ENCODE data around the gene KIN.

KIN gene

DNA sequence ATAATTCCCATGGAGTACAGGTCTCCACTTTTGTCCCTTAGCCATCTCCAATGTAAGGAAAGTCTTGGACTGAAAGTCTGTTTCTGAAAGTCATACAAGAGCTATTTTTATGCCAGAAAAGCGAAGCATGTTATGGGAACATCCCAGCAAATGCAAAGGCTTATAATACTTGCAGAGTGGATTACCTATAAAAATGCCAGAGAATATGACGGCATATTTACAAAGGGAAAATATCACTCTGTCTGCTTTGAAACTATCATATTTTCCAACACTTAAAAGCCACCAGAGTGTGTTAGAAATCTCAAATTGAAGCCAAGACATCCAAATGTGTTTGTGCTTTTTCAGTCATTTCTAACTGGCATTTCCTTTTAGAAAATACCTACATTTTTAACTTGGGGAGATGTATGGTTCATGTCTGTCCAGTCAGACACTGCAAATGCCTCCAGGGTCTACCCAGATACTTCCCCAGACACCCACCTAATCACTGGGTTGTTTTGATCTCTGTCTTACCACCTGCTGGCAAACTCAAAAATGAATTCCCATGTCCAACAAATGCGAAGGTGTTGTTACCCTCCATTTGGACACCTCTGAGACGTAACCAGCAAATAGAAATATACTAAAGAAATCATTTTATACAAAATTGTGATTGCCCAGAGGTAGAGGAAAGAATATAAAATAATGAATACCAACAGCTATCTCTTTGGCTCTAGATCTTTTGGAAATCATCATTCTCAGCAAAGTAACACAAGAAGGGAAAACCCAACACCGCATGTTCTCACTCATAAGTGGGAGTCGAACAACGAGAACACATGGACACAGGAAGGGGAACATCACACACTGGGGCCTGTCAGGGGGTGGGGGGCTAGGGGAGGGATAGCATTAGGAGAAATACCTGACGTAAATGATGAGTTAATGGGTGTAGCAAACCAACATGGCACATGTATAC, 83.4 kb downstream of the KIN start:
- Histone ChIP-seq H3K4me1 (ENCODE audit: control insufficient read depth, low read depth, low read length) (no peaks in the 10 kb centered on the region), H4K5ac (ENCODE audit: low read length) (no peak overlapping the region), H3K79me2 (ENCODE audit: control insufficient read depth, insufficient read depth, low read length) (no peaks in the 10 kb centered on the region), H3K4me3 (ENCODE audit: low read length) (no peak overlapping the region), H4K8ac (ENCODE audit: low read depth, low read length) (no peak overlapping the region), H3K36me3 (ENCODE audit: control insufficient read depth, insufficient read depth, low read length) (no peaks in the 10 kb centered on the region), H2BK15ac (replicated peaks; ENCODE audit: low read depth) (no peak overlapping the region), H3K4me2 (ENCODE audit: low read length) (no peak overlapping the region), H2BK5ac (ENCODE audit: low read length) (no peak overlapping the region), H3K18ac (ENCODE audit: low read length) (no peak overlapping the region), H3K79me1 (ENCODE audit: low read length) (no peaks in the 10 kb centered on the region), H3K9ac (ENCODE audit: low read length) (no peak overlapping the region), H3K4ac (ENCODE audit: low read depth, low read length) (no peak overlapping the region), H3K56ac (ENCODE audit: low read length) (no peak overlapping the region), H2AK5ac (ENCODE audit: low read length) (no peak overlapping the region), H2BK120ac (ENCODE audit: low read depth, low read length) (no peak overlapping the region), H3K23ac (ENCODE audit: low read length) (no peak overlapping the region), H3K27me3 (ENCODE audit: insufficient read depth, low read length, poor library complexity) (no peaks in the 10 kb centered on the region), H3K27ac (ENCODE audit: low read depth, low read length) (no peak overlapping the region)
- DNase-seq, result no peak
- no CpG with 5 or more reads among the region's 8 CpGs for WGBS (ENCODE audit: extremely low coverage, insufficient coverage, low lambda C conversion rate)

DNA sequence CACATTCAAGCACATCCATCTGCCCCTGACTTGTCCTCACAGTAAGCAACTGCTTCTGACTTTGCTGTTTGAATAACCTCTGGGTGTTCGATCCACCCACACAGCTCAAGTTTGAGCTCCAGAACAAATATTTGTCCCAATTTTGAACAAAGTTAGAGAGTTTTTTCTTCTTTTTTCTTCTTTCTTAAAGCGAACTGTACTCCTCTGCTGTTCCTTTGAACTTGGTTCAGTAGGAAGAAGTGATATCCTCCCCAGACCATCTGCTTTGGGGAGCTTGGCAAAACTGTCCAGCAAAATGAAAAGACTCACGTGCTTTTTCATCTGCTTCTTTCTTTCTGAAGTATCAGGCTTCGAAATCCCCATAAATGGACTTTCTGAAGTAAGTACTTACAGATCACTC, 84.7 kb downstream of the KIN start, which contains the start of gene ITIH2:
Gene ITIH2 (plus strand): TSS at position 177 of the 400 bp plus-strand sequence. CDS start 119 bp downstream, at position 296.
- WGBS (ENCODE audit: extremely low coverage, insufficient coverage, low lambda C conversion rate), result no CpG with 5 or more reads among the region's 4 CpGs
- H3K79me2 ChIP-seq (ENCODE audit: control insufficient read depth, insufficient read depth, low read length), result no peaks in the 10 kb centered on the region
- H3K56ac ChIP-seq (ENCODE audit: low read length), result no peak within 1 kb of the TSS
- H3K36me3 ChIP-seq (ENCODE audit: control insufficient read depth, insufficient read depth, low read length), result no peaks in the 10 kb centered on the region
- H2BK5ac ChIP-seq (ENCODE audit: low read length), result no peak within 1 kb of the TSS
- no peak within 1 kb of the TSS for H2BK15ac ChIP-seq (replicated peaks; ENCODE audit: low read depth)
- H4K5ac ChIP-seq (ENCODE audit: low read length), result no peak within 1 kb of the TSS
- no peak within 1 kb of the TSS for H4K8ac ChIP-seq (ENCODE audit: low read depth, low read length)
- no peaks in the 10 kb centered on the region for H3K27me3 ChIP-seq (ENCODE audit: insufficient read depth, low read length, poor library complexity)
- H2AK5ac ChIP-seq (ENCODE audit: low read length), result no peak within 1 kb of the TSS
- no peak within 1 kb of the TSS for H3K4me2 ChIP-seq (ENCODE audit: low read length)
- DNase-seq, result no peak
- H3K4me1 ChIP-seq (ENCODE audit: control insufficient read depth, low read depth, low read length), result no peaks in the 10 kb centered on the region
- H3K27ac ChIP-seq (ENCODE audit: low read depth, low read length), result no peak within 1 kb of the TSS
- H3K9ac ChIP-seq (ENCODE audit: low read length), result no peak within 1 kb of the TSS
- H3K79me1 ChIP-seq (ENCODE audit: low read length), result no peaks in the 10 kb centered on the region
- H2BK120ac ChIP-seq (ENCODE audit: low read depth, low read length), result no peak within 1 kb of the TSS
- H3K23ac ChIP-seq (ENCODE audit: low read length), result no peak within 1 kb of the TSS
- H3K18ac ChIP-seq (ENCODE audit: low read length), result no peak within 1 kb of the TSS
- no peak within 1 kb of the TSS for H3K4ac ChIP-seq (ENCODE audit: low read depth, low read length)
- no peak within 1 kb of the TSS for H3K4me3 ChIP-seq (ENCODE audit: low read length)

DNA sequence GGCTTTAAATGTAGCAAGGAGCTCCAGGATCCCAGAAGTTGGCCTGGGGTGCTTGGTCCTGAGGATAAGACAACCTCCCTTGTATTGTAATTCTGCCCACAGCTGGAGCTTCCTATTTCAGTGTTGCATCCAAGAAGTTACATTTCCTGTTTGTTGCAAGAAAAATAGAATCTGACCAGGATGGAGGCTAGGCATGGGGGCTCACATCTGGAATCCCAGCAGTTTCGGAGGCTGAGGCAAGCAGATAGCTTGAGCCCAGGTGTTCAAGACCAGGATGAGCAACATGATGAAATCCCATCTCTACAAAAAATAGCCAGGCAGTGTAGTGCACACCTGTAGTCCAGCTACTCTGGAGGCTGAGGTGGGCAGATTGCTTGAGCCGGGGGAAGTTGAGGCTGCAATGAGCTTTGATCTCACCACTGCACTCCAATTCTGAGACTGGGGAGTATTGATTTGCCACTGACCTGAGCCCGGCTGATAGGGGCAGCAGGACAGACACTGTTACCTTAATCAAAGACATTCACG, 85.4 kb downstream of the KIN start:
- H3K4me3 ChIP-seq (ENCODE audit: low read length), result no peak overlapping the region
- H3K18ac ChIP-seq (ENCODE audit: low read length), result no peak overlapping the region
- H2AK5ac ChIP-seq (ENCODE audit: low read length), result no peak overlapping the region
- H2BK120ac ChIP-seq (ENCODE audit: low read depth, low read length), result no peak overlapping the region
- DNase-seq, result no peak
- no peak overlapping the region for H3K4ac ChIP-seq (ENCODE audit: low read depth, low read length)
- H3K36me3 ChIP-seq (ENCODE audit: control insufficient read depth, insufficient read depth, low read length), result no peaks in the 10 kb centered on the region
- H3K79me1 ChIP-seq (ENCODE audit: low read length), result no peaks in the 10 kb centered on the region
- H3K27ac ChIP-seq (ENCODE audit: low read depth, low read length), result no peak overlapping the region
- no peak overlapping the region for H2BK5ac ChIP-seq (ENCODE audit: low read length)
- H3K23ac ChIP-seq (ENCODE audit: low read length), result no peak overlapping the region
- no peak overlapping the region for H4K8ac ChIP-seq (ENCODE audit: low read depth, low read length)
- H3K4me2 ChIP-seq (ENCODE audit: low read length), result no peak overlapping the region
- no peaks in the 10 kb centered on the region for H3K27me3 ChIP-seq (ENCODE audit: insufficient read depth, low read length, poor library complexity)
- no peak overlapping the region for H3K56ac ChIP-seq (ENCODE audit: low read length)
- WGBS (ENCODE audit: extremely low coverage, insufficient coverage, low lambda C conversion rate), result no CpG with 5 or more reads among the region's 4 CpGs
- H3K9ac ChIP-seq (ENCODE audit: low read length), result no peak overlapping the region
- H3K4me1 ChIP-seq (ENCODE audit: control insufficient read depth, low read depth, low read length), result no peaks in the 10 kb centered on the region
- no peaks in the 10 kb centered on the region for H3K79me2 ChIP-seq (ENCODE audit: control insufficient read depth, insufficient read depth, low read length)
- H4K5ac ChIP-seq (ENCODE audit: low read length), result no peak overlapping the region
- H2BK15ac ChIP-seq (replicated peaks; ENCODE audit: low read depth), result no peak overlapping the region

DNA sequence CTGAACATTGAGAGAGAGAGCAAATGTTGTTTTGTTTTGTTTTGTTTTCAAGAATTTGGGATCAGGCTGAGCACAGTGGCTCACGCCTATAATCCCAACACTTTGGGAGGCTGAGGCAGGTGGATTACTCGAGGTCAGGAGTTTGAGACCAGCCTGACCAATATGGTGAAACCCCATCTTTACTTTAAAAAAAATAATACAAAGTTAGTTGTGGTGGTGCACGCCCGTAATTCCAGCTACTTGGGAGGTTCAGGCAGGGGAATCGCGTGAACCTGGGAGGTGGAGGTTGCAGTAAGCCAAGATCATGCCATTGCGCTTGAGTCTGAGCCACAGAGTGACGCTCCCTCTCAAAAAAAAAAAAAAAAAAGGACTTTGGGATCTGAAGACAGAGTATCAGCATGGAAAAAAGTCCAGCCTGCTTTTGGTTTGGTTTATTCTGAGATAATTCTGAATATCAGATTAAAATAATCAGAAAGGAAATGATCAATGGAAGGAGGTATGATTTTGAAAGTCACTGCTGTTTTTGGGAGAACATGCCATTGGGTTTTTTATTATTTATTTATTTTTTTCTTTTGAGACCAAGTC, 86.5 kb downstream of the KIN start:
- Histone ChIP-seq H3K4me1 (ENCODE audit: control insufficient read depth, low read depth, low read length) (no peaks in the 10 kb centered on the region), H3K36me3 (ENCODE audit: control insufficient read depth, insufficient read depth, low read length) (no peaks in the 10 kb centered on the region), H3K27me3 (ENCODE audit: insufficient read depth, low read length, poor library complexity) (no peaks in the 10 kb centered on the region), H2BK5ac (ENCODE audit: low read length) (no peak overlapping the region), H3K27ac (ENCODE audit: low read depth, low read length) (no peak overlapping the region), H3K4me2 (ENCODE audit: low read length) (no peak overlapping the region), H3K4ac (ENCODE audit: low read depth, low read length) (no peak overlapping the region), H3K23ac (ENCODE audit: low read length) (no peak overlapping the region), H2AK5ac (ENCODE audit: low read length) (no peak overlapping the region), H3K56ac (ENCODE audit: low read length) (no peak overlapping the region), H4K8ac (ENCODE audit: low read depth, low read length) (no peak overlapping the region), H3K79me1 (ENCODE audit: low read length) (no peaks in the 10 kb centered on the region), H2BK15ac (replicated peaks; ENCODE audit: low read depth) (no peak overlapping the region), H3K18ac (ENCODE audit: low read length) (no peak overlapping the region), H3K79me2 (ENCODE audit: control insufficient read depth, insufficient read depth, low read length) (no peaks in the 10 kb centered on the region), H3K9ac (ENCODE audit: low read length) (no peak overlapping the region), H4K5ac (ENCODE audit: low read length) (no peak overlapping the region), H2BK120ac (ENCODE audit: low read depth, low read length) (no peak overlapping the region), H3K4me3 (ENCODE audit: low read length) (no peak overlapping the region)
- no CpG with 5 or more reads among the region's 8 CpGs for WGBS (ENCODE audit: extremely low coverage, insufficient coverage, low lambda C conversion rate)
- no peak for DNase-seq
